Small intestine (tissue), 7 donors: ENCODE data around the gene AKR1B15. TPM values are rescaled to one million over a fixed set of nuclear protein-coding genes. Genes with fewer than 3 reads are reported as not detected.
A peak's percentile ranks its signal among the peaks of the same experiment; 100 is the strongest.

Experiments used
- DNase-seq, 2 donors: peaks; one replicate each; pipeline versions ENCODE4 v3.0.0 to v3.0.0-alpha.2; 2013
- FAIRE-seq: peaks from 2 replicates; lab custom pipeline; 2012; peaks lifted over from hg19 to GRCh38; lab: Jason Lieb, UNC
- H3K27ac ChIP-seq, 3 donors: one replicate each; pipeline ENCODE4 v1.5.1; 2013; ENCODE audit warnings: low read length in 2 of 3, mild to moderate bottlenecking in 2 of 3, control low read depth in 1 of 3, inconsistent platforms in 1 of 3, low read depth in 1 of 3, moderate library complexity in 1 of 3
- H3K27me3 ChIP-seq, 3 donors: one replicate each; pipeline ENCODE4 v1.6.1; 2013; ENCODE audit warnings: low read length in 3 of 3, inconsistent platforms in 1 of 3; ENCODE audit not compliant: control insufficient read depth in 3 of 3, insufficient read depth in 3 of 3
- H3K36me3 ChIP-seq, 3 donors: one replicate each; pipeline ENCODE4 v1.6.1; 2013; ENCODE audit warnings: low read length in 3 of 3, inconsistent platforms in 1 of 3, low read depth in 1 of 3, mild to moderate bottlenecking in 1 of 3, moderate library complexity in 1 of 3; ENCODE audit not compliant: control insufficient read depth in 3 of 3, insufficient read depth in 2 of 3
- H3K4me1 ChIP-seq, 3 donors: one replicate each; pipeline ENCODE4 v1.6.1; 2013; ENCODE audit warnings: low read length in 2 of 3, inconsistent platforms in 1 of 3, low read depth in 1 of 3, mild to moderate bottlenecking in 1 of 3, moderate library complexity in 1 of 3; ENCODE audit not compliant: control insufficient read depth in 3 of 3, insufficient read depth in 2 of 3
- H3K4me3 ChIP-seq, 3 donors: one replicate each; pipeline ENCODE4 v1.5.1; 2013; ENCODE audit warnings: low read length in 3 of 3, control low read depth in 1 of 3, inconsistent platforms in 1 of 3, low read depth in 1 of 3, mild to moderate bottlenecking in 1 of 3, moderate library complexity in 1 of 3
- H3K9me3 ChIP-seq, 2 donors: one replicate each; pipeline ENCODE4 v1.6.1; 2013; ENCODE audit warnings: low read depth in 1 of 2, low read length in 1 of 2; ENCODE audit not compliant: control insufficient read depth in 2 of 2, insufficient read depth in 1 of 2
- WGBS, 3 donors: extraction: QIAGEN DNeasy Blood & Tissue Kit; methylation state at CpG; one replicate each; pipeline ENCODE4 v1.1.7; 2013; 5-methylcytosine and 5-hydroxymethylcytosine counted together
- polyA plus RNA-seq, 4 donors: library from polyadenylated mRNA; stranded (reverse) in 3 of 4; unstranded in 1 of 4; fragments of 200-250 nt in 3 of 4; fragments of 120-200 nt in 1 of 4; gene quantifications; one replicate each; pipeline versions ENCODE4 v1.2.1 to v1.2.3, GENCODE V29; 2013
- donor health status: healthy with polysubstance abuse.
- donor health status: control.
- donor health status: control.
- donor health status: Bipolar disorder and iron deficiency.
- donor health status: healthy.

The AKR1B15 gene
- polyA plus RNA-seq, 4 donors = 0.49 TPM; not detected in 3

DNA sequence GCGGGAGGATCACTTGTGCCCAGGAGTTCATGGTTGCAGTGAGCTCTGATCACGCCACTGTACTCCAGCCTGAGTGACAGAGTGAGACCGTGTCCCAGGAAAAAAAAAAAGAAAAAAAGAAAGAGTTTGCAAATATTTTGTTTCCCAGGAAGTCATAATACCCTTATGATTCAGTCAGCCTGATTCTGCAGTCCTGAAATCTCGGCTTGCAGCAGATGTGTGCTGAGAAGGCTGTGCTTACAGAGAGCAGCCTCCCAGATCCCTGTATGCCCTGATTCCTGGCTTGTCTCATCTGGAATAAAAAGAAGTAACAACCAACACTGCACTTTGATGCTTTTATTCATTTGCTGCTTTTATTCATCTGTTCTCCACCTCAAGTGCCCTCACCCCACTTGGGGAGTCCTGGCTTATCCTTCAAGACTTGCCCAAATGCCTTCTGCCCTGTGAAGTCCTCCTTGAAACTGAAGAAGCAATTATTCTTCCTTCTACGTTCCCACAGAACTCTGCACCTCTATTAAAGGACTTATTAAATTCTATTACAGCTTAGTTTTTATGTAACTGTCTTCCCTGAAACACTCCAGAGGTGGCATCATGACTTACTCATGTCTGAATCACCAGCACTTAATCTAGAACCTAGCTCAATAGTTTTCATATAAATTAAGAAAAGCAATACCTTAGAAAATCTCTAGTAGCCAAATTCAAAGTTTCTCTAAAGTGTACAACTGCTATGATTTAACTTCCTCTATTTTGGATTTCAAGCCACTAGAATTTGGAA lies 70.0 kb downstream of the AKR1B15 start:
- H3K9me3 ChIP-seq = no peaks in the 10 kb centered on the region
- 56 to 69% (median 58%) methylated on average over 5 of the region's 5 CpGs for WGBS, 3 donors
- no peak for DNase-seq
- no peaks in the 10 kb centered on the region for H3K4me1 ChIP-seq
- no peak overlapping the region for H3K27ac ChIP-seq
- no peaks in the 10 kb centered on the region for H3K36me3 ChIP-seq
- H3K27me3 ChIP-seq = peaks cover 0 to 8% (median 0%) of the 10 kb centered on the region in 3 donors
- no peak for FAIRE-seq
- H3K4me3 ChIP-seq = no peak overlapping the region

- H3K27ac ChIP-seq = no peak overlapping the region
- H3K4me3 ChIP-seq = no peak overlapping the region
- WGBS, 3 donors = 56 to 83% (median 82%) methylated on average over 2 of the region's 2 CpGs
- H3K4me1 ChIP-seq = no peaks in the 10 kb centered on the region
- no peaks in the 10 kb centered on the region for H3K9me3 ChIP-seq
- FAIRE-seq = no peak
- H3K36me3 ChIP-seq = no peaks in the 10 kb centered on the region
- no peak for DNase-seq
- peaks cover 0 to 8% (median 0%) of the 10 kb centered on the region in 3 donors for H3K27me3 ChIP-seq
These were observed 70.9 kb downstream of the AKR1B15 start for GRCh38 chr7:134619627-134620331.

DNA sequence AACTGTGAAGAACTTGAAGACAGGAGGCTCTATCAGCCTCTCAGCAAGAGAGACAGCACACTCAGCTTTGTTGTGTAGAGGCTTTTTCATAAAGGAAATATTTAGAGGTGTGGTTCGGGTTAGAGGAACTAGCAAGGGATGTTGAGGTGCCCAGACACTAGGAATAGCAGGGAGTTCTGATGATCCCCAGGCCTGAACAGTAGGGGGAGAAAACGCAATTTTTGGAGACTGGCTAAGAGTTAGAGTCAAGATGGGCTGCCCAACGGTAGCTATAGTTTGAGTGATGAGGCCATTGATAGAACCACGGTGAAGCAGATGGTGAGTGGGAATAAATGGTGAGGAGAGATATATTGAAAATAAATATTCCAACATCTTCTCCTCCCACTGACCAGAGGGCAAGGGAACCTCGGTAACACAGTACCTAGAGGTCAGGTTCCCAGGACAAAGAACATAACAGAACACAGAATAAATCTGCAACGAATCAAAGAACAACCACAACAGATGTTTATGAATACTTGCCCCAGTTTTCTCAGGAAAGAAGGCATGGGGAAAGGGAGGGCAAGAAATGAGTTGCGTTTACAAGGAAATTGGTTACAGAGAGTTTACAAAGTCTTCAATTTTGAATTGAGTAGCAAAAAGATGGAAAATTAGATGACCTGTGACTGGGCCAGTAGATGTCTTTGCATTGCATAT lies 73.5 kb downstream of the AKR1B15 start:
- FAIRE-seq (no peak), DNase-seq (no peak)
- no peaks in the 10 kb centered on the region for H3K9me3 ChIP-seq
- no peaks in the 10 kb centered on the region for H3K36me3 ChIP-seq
- H3K4me1 ChIP-seq = no peaks in the 10 kb centered on the region
- no peak overlapping the region for H3K27ac ChIP-seq
- WGBS, 3 donors = 70 to 75% (median 70%) methylated on average over 7 of the region's 7 CpGs
- no peak overlapping the region for H3K4me3 ChIP-seq
- H3K27me3 ChIP-seq = peaks cover 0 to 6% (median 0%) of the 10 kb centered on the region in 3 donors

DNA sequence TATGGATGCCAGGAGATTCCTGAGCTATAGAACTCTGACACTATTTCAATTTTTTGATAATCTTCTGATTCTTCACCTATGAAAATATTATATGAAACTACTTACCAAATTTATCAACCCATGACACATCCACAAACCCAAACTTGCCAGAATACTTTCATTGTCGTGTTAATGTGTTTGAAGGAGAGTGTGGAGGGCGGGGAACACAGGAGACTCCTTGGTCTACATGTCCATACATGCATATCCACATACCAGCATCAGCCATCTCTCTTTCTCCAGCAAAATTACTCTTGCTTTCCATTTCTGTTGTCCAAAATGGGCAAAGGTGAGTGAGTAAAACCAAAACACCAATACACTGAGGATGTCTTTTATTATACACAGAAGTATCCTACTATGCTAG lies 74.3 kb downstream of the AKR1B15 start:
- Histone ChIP-seq H3K36me3 (no peaks in the 10 kb centered on the region), H3K27me3 (peaks cover 0 to 4% (median 0%) of the 10 kb centered on the region in 3 donors), H3K9me3 (no peaks in the 10 kb centered on the region), H3K4me1 (no peaks in the 10 kb centered on the region), H3K27ac (no peak overlapping the region), H3K4me3 (no peak overlapping the region)
- WGBS, 3 donors = 66 to 73% (median 69%) methylated on average over 2 of the region's 2 CpGs
- DNase-seq (no peak), FAIRE-seq (no peak)

GRCh38 chr7:134625550-134625949 lies 76.6 kb downstream of the AKR1B15 start:
- no peaks in the 10 kb centered on the region for H3K9me3 ChIP-seq
- no peak for FAIRE-seq
- no peaks in the 10 kb centered on the region for H3K36me3 ChIP-seq

GRCh38 chr7:134627109-134627774 lies 78.3 kb downstream of the AKR1B15 start:
- peaks cover 0 to 6% (median 4%) of the 10 kb centered on the region in 3 donors for H3K27me3 ChIP-seq
- no peaks in the 10 kb centered on the region for H3K36me3 ChIP-seq
- no peak overlapping the region for H3K27ac ChIP-seq
- 63 to 92% (median 78%) methylated on average over 2 of the region's 2 CpGs for WGBS, 3 donors
- no peaks in the 10 kb centered on the region for H3K9me3 ChIP-seq
- FAIRE-seq (no peak), DNase-seq (no peak)
- H3K4me1 ChIP-seq = no peaks in the 10 kb centered on the region
- H3K4me3 ChIP-seq = no peak overlapping the region

More at GRCh38 chr7:134625550-134625949, 76.6 kb downstream of the AKR1B15 start:
- Histone ChIP-seq H3K4me3 (no peak overlapping the region), H3K27me3 (peaks cover 0 to 6% (median 4%) of the 10 kb centered on the region in 3 donors), H3K27ac (no peak overlapping the region), H3K4me1 (no peaks in the 10 kb centered on the region)
- no peak for DNase-seq
- WGBS, 3 donors = 45 to 51% (median 46%) methylated on average over 3 of the region's 3 CpGs

DNA sequence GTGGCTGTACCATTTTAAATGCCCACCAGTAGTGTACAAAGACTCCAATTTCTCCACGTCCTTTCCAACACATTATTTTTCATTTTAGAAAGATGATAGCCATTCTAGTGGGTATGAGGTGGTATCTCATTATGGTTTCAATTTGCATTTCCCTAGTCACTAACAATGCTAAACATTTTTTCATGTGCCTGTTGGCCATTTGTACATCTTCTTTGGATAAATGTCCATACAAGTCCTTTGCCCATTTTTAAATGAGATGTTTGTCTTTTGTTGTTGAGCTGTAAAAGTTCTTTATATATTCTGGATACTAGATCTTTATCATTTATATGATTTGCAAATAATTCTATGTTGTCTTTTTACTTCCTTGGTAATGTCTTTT lies 78.9 kb downstream of the AKR1B15 start:
- H3K27me3 ChIP-seq = peaks cover 0 to 6% (median 4%) of the 10 kb centered on the region in 3 donors
- H3K27ac ChIP-seq = no peak overlapping the region
- no peaks in the 10 kb centered on the region for H3K9me3 ChIP-seq
- DNase-seq = no peak
- WGBS, 3 donors = 0 to 2% (median 0%) methylated on average over 1 of the region's 1 CpG
- FAIRE-seq = peak; percentile 53
- no peaks in the 10 kb centered on the region for H3K4me1 ChIP-seq
- no peak overlapping the region for H3K4me3 ChIP-seq
- no peaks in the 10 kb centered on the region for H3K36me3 ChIP-seq

DNA sequence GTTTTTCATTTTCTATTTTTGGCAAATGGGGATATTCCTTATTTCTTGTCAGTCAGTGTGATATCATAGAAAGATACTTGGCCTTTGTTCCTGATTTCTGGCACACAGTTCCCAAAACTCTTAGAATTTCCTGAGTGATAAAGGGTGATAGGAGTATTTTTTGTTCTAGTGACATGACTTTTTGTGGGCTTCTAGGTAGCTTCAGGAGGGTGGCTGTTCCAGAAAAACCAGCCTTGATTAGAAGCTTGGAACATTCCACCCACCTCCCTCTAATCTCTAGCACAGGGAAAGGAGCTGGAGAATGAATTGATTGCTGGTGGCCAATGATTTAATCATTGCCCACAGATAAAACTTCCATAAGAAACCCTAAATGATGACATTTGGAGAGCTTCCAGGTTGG lies 80.5 kb downstream of the AKR1B15 start:
- H3K27ac ChIP-seq = no peak overlapping the region
- no peak for DNase-seq
- FAIRE-seq = no peak
- peaks cover 0 to 6% (median 4%) of the 10 kb centered on the region in 3 donors for H3K27me3 ChIP-seq
- H3K36me3 ChIP-seq = no peaks in the 10 kb centered on the region
- H3K9me3 ChIP-seq = no peaks in the 10 kb centered on the region
- H3K4me3 ChIP-seq = no peak overlapping the region
- H3K4me1 ChIP-seq = no peaks in the 10 kb centered on the region
